HG03139 (cell line): ENCODE measurements around the gene NTSR1.

Experiments
- ATAC-seq: cut with Tn5 transposase; IDR thresholded peaks from one replicate; pipeline ENCODE4 v1.9.1; 2021; ENCODE audit not compliant: unreplicated experiment

Gene NTSR1

GRCh38 chr20:62692801-62693523 lies 15.7 kb upstream of the NTSR1 start:
- no peak for ATAC-seq

- ATAC-seq: no peak
These were observed 15.1 kb upstream of the NTSR1 start for GRCh38 chr20:62693524-62693922.

- ATAC-seq: no peak
These were observed 14.5 kb upstream of the NTSR1 start for GRCh38 chr20:62694106-62694505.

- ATAC-seq: no peak
These were observed 13.8 kb upstream of the NTSR1 start for GRCh38 chr20:62694868-62695267.

- ATAC-seq: no peak
These were observed 12.9 kb upstream of the NTSR1 start for GRCh38 chr20:62695448-62696414.

- ATAC-seq: no peak
These were observed 12.1 kb upstream of the NTSR1 start for GRCh38 chr20:62696434-62696957.

GRCh38 chr20:62696989-62697388 lies 11.6 kb upstream of the NTSR1 start:
- no peak for ATAC-seq

GRCh38 chr20:62697468-62697912 lies 11.1 kb upstream of the NTSR1 start:
- no peak for ATAC-seq

GRCh38 chr20:62698231-62698630 lies 10.4 kb upstream of the NTSR1 start:
- no peak for ATAC-seq

GRCh38 chr20:62699296-62699695 lies 9.3 kb upstream of the NTSR1 start:
- ATAC-seq: no peak

GRCh38 chr20:62699741-62700140 lies 8.9 kb upstream of the NTSR1 start:
- ATAC-seq: no peak

- no peak for ATAC-seq
These were observed 8.2 kb upstream of the NTSR1 start for GRCh38 chr20:62700261-62700930.

- ATAC-seq: no peak
These were observed 7.2 kb upstream of the NTSR1 start for GRCh38 chr20:62701161-62702012.

- no peak for ATAC-seq
These were observed 6.7 kb upstream of the NTSR1 start for GRCh38 chr20:62702013-62702300.

GRCh38 chr20:62702895-62703852 lies 5.5 kb upstream of the NTSR1 start:
- no peak for ATAC-seq

GRCh38 chr20:62703853-62704228 lies 4.8 kb upstream of the NTSR1 start:
- ATAC-seq: no peak

- ATAC-seq: no peak
These were observed 4.2 kb upstream of the NTSR1 start for GRCh38 chr20:62704341-62704948.

GRCh38 chr20:62705627-62706026 lies 3.0 kb upstream of the NTSR1 start:
- ATAC-seq: no peak

GRCh38 chr20:62706344-62706743 lies 2.3 kb upstream of the NTSR1 start:
- no peak for ATAC-seq
